Brain microvascular endothelial cell (primary cell): ENCODE data around the gene NDST3.

Experiments used
- DNase-seq: peaks from one replicate; pipeline ENCODE4 v3.0.0-alpha.2; 2020
- H3K27ac ChIP-seq: fragments of 250-450 bp; sonication (Bioruptor Pico); 2 replicates; pipeline ENCODE4 v1.5.1; 2020; ENCODE audit warnings: mild to moderate bottlenecking, moderate library complexity
- H3K27me3 ChIP-seq: fragments of 250-450 bp; sonication (Bioruptor Pico); replicated peaks from 2 replicates; pipeline ENCODE4 v1.5.1; 2020; ENCODE audit warnings: mild to moderate bottlenecking
- H3K36me3 ChIP-seq: fragments of 250-450 bp; sonication (Bioruptor Pico); replicated peaks from 2 replicates; pipeline ENCODE4 v1.5.1; 2020; ENCODE audit warnings: mild to moderate bottlenecking
- H3K4me3 ChIP-seq: 2 replicates; pipeline ENCODE4 v1.5.1; 2011; ENCODE audit warnings: low read depth, mild to moderate bottlenecking, control low read depth, low read length, moderate library complexity
- in situ Hi-C: cut with HindIII; loops from 2 replicates; pipeline ENCODE4 v1.10.0; 2017; ENCODE audit warnings: low sequenced_read_pairs, low pct_ligation_motif_present
- TF ChIP-seq, protein P1 (sequence below): IDR thresholded peaks from 2 replicates; pipeline ENCODE4 v1.5.1; 2011; ENCODE audit warnings: low read depth, mild to moderate bottlenecking, moderate library complexity, low read length, control low read depth, inconsistent platforms; ENCODE audit errors: missing control alignments

NDST3 gene

DNA sequence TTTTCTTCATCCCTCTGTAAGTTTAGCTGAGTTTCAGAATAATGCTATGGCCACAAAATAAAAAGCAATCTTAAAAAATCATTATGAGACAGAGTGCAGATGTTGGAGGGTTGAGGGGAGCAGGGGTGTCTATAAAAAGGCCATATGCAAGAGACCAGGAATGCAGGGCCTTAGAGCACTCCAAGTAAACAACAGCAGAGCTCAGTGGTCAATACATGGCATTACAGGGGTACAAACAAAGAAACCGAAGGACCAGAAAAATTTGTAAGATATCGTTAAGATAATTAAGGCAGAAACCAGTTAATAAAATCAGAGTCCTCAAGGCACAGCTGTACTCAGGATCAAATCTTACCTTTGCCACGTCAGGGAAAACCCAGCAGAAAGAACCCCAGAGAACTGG lies 28.4 kb upstream of the NDST3 start:
- no peak for DNase-seq
- no peak overlapping the region for H3K27ac ChIP-seq
- no peaks in the 10 kb centered on the region for H3K36me3 ChIP-seq
- in situ Hi-C loops, result no loop called here
- H3K4me3 ChIP-seq, result no peak overlapping the region
- TF ChIP-seq, protein P1, sequence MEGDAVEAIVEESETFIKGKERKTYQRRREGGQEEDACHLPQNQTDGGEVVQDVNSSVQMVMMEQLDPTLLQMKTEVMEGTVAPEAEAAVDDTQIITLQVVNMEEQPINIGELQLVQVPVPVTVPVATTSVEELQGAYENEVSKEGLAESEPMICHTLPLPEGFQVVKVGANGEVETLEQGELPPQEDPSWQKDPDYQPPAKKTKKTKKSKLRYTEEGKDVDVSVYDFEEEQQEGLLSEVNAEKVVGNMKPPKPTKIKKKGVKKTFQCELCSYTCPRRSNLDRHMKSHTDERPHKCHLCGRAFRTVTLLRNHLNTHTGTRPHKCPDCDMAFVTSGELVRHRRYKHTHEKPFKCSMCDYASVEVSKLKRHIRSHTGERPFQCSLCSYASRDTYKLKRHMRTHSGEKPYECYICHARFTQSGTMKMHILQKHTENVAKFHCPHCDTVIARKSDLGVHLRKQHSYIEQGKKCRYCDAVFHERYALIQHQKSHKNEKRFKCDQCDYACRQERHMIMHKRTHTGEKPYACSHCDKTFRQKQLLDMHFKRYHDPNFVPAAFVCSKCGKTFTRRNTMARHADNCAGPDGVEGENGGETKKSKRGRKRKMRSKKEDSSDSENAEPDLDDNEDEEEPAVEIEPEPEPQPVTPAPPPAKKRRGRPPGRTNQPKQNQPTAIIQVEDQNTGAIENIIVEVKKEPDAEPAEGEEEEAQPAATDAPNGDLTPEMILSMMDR, result peak; percentile 18
- H3K27me3 ChIP-seq, result no peaks in the 10 kb centered on the region

- Histone ChIP-seq H3K27me3 (no peaks in the 10 kb centered on the region), H3K36me3 (no peaks in the 10 kb centered on the region), H3K4me3 (no peak overlapping the region), H3K27ac (no peak overlapping the region)
- TF ChIP-seq, protein P1, result peak; percentile 47
- in situ Hi-C loops, result no loop called here
- DNase-seq, result no peak
These were observed 22.1 kb upstream of the NDST3 start for GRCh38 chr4:118012142-118012541.

GRCh38 chr4:118014831-118015230 lies 19.5 kb upstream of the NDST3 start:
- H3K27me3 ChIP-seq, result no peaks in the 10 kb centered on the region
- in situ Hi-C loops, result no loop called here
- DNase-seq, result no peak
- H3K4me3 ChIP-seq, result no peak overlapping the region
- H3K27ac ChIP-seq, result no peak overlapping the region
- H3K36me3 ChIP-seq, result no peaks in the 10 kb centered on the region
- TF ChIP-seq, protein P1, result no peak

- Histone ChIP-seq H3K4me3 (no peak overlapping the region), H3K27me3 (no peaks in the 10 kb centered on the region), H3K27ac (no peak overlapping the region), H3K36me3 (no peaks in the 10 kb centered on the region)
- in situ Hi-C loops, result no loop called here
- DNase-seq, result no peak
- TF ChIP-seq, protein P1, result no peak
These were observed 15.7 kb upstream of the NDST3 start for GRCh38 chr4:118018381-118019145.

GRCh38 chr4:118026806-118027205 lies 7.5 kb upstream of the NDST3 start:
- no peak for DNase-seq
- no peaks in the 10 kb centered on the region for H3K36me3 ChIP-seq
- in situ Hi-C loops, result no loop called here
- no peaks in the 10 kb centered on the region for H3K27me3 ChIP-seq
- TF ChIP-seq, protein P1, result no peak
- H3K4me3 ChIP-seq, result no peak overlapping the region
- H3K27ac ChIP-seq, result no peak overlapping the region

- in situ Hi-C loops, result no loop called here
- peaks cover 11% of the 10 kb centered on the region for H3K27me3 ChIP-seq
These were observed 5.1 kb upstream of the NDST3 start for GRCh38 chr4:118029224-118029623.

More at GRCh38 chr4:118029224-118029623, 5.1 kb upstream of the NDST3 start:
- DNase-seq, result no peak
- TF ChIP-seq, protein P1, result no peak
- Histone ChIP-seq H3K27ac (no peak overlapping the region), H3K36me3 (no peaks in the 10 kb centered on the region), H3K4me3 (no peak overlapping the region)
